ENCODE data around the gene KLHDC10. TPM values are rescaled to one million over a fixed set of nuclear protein-coding genes. Genes with fewer than 3 reads are reported as not detected.

KLHDC10 gene
- total RNA-seq, 1 donor from 2014 or later = 35.3 TPM

DNA sequence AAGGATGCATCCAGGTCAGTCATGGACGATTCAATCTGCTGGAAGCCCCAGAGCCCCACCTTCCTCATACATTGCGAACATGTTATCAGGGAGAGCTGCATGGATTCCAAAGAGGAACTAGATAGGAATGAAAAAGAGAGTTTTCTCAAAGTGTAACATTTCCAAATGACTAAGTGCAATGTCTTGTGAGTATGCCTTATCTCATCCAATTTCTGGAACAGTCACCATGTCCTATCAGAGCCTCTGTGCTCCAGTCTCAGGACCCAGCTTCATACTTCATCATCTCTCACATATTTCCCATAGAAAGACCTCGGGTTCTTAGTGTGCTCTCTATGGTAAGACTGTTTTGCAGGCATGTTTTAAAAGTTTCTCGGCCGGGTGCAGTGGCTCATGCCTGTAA, 45.9 kb upstream of the KLHDC10 start:
- TF ChIP-seq, protein P1, sequence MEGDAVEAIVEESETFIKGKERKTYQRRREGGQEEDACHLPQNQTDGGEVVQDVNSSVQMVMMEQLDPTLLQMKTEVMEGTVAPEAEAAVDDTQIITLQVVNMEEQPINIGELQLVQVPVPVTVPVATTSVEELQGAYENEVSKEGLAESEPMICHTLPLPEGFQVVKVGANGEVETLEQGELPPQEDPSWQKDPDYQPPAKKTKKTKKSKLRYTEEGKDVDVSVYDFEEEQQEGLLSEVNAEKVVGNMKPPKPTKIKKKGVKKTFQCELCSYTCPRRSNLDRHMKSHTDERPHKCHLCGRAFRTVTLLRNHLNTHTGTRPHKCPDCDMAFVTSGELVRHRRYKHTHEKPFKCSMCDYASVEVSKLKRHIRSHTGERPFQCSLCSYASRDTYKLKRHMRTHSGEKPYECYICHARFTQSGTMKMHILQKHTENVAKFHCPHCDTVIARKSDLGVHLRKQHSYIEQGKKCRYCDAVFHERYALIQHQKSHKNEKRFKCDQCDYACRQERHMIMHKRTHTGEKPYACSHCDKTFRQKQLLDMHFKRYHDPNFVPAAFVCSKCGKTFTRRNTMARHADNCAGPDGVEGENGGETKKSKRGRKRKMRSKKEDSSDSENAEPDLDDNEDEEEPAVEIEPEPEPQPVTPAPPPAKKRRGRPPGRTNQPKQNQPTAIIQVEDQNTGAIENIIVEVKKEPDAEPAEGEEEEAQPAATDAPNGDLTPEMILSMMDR (IDR thresholded peaks at IDR 0.05) = no peak
- Mint-ChIP-seq H3K27me3 (ENCODE audit: unreplicated experiment) (no peaks in the 10 kb centered on the region), H3K4me1 (ENCODE audit: unreplicated experiment) (peaks cover 7% of the 10 kb centered on the region), H3K36me3 (ENCODE audit: unreplicated experiment) (peaks cover 44% of the 10 kb centered on the region), H3K9me3 (ENCODE audit: unreplicated experiment) (no peaks in the 10 kb centered on the region), H3K4me3 (ENCODE audit: unreplicated experiment) (no peak overlapping the region), H3K27ac (ENCODE audit: unreplicated experiment) (no peak overlapping the region)
- DNase-seq (ENCODE audit: extremely low spot score, unreplicated experiment) = no peak

DNA sequence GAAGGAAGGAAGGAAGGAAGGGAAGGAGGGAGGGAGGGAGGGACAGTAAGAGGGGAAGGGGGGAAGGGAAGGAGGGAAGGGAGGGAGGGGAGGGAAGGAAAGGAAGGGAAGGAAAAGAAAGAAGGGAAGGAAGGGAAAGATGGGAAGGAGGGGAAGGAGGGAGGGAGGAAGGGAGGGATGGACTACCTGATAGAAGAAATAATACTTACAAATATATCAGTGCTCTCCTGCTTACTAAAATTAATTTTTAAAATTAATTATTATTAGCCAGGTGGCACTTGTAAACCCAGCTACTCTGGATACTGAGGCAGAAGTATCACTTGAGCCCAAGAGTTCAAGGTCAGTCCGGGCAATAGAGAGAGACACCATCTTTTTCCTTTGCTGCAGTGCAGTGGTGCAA, 37.6 kb upstream of the KLHDC10 start:
- H3K4me3 Mint-ChIP-seq (ENCODE audit: unreplicated experiment) = no peak overlapping the region
- DNase-seq (ENCODE audit: extremely low spot score, unreplicated experiment) = no peak
- no peaks in the 10 kb centered on the region for H3K27me3 Mint-ChIP-seq (ENCODE audit: unreplicated experiment)
- no peak overlapping the region for H3K27ac Mint-ChIP-seq (ENCODE audit: unreplicated experiment)
- TF ChIP-seq, protein P1 (IDR thresholded peaks at IDR 0.05) = no peak
- H3K9me3 Mint-ChIP-seq (ENCODE audit: unreplicated experiment) = no peaks in the 10 kb centered on the region
- H3K4me1 Mint-ChIP-seq (ENCODE audit: unreplicated experiment) = no peaks in the 10 kb centered on the region
- H3K36me3 Mint-ChIP-seq (ENCODE audit: unreplicated experiment) = peaks cover 36% of the 10 kb centered on the region

DNA sequence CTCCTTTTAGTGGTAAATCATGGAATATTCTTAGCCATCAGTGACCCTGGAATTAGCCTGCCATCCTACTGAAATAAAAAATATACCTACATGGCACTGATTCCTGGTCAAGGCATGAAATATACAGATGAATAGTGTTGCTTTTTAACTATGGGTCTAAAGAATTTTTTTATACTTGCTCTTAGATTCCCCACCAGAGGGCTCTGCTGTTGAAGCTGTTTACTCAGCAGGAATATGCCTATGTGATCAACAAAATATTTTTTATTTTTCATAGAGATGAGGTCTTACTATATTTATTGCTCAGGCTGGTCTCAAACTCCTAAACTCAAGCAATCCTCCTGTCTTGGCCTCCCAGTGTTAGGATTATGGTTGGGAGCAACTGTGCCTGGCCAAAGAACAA, 32.6 kb upstream of the KLHDC10 start:
- no peaks in the 10 kb centered on the region for H3K27me3 Mint-ChIP-seq (ENCODE audit: unreplicated experiment)
- no peak overlapping the region for H3K4me3 Mint-ChIP-seq (ENCODE audit: unreplicated experiment)

DNA sequence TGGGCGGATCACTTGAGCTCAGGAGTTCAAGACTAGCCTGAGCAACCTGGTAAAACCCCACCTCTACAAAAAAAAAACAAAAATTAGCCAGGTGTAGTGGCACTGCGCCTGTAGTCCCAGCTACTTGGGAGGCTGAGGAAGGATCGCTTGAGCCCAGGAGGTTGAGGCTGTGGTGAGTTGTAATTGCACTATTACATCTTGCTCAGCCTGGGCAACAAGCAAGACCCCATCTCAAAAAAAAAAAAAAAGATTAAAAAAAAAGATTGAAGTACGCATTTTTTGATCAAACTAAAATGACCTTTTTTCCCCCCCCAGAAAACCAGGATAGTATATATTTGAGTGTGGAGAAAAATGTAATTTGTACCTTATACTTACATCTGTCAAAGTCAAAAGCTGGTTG, 29.8 kb upstream of the KLHDC10 start:
- Mint-ChIP-seq H3K4me1 (ENCODE audit: unreplicated experiment) (no peaks in the 10 kb centered on the region), H3K36me3 (ENCODE audit: unreplicated experiment) (peaks cover 33% of the 10 kb centered on the region), H3K27ac (ENCODE audit: unreplicated experiment) (no peak overlapping the region), H3K27me3 (ENCODE audit: unreplicated experiment) (no peaks in the 10 kb centered on the region), H3K9me3 (ENCODE audit: unreplicated experiment) (no peaks in the 10 kb centered on the region), H3K4me3 (ENCODE audit: unreplicated experiment) (no peak overlapping the region)
- TF ChIP-seq, protein P1 (IDR thresholded peaks at IDR 0.05) = no peak
- no peak for DNase-seq (ENCODE audit: extremely low spot score, unreplicated experiment)

More for the DNA sequence above, 32.6 kb upstream of the KLHDC10 start:
- Mint-ChIP-seq H3K4me1 (ENCODE audit: unreplicated experiment) (no peaks in the 10 kb centered on the region), H3K36me3 (ENCODE audit: unreplicated experiment) (peaks cover 28% of the 10 kb centered on the region), H3K9me3 (ENCODE audit: unreplicated experiment) (no peaks in the 10 kb centered on the region), H3K27ac (ENCODE audit: unreplicated experiment) (no peak overlapping the region)
- no peak for DNase-seq (ENCODE audit: extremely low spot score, unreplicated experiment)
- TF ChIP-seq, protein P1 (IDR thresholded peaks at IDR 0.05) = peak; percentile 50

DNA sequence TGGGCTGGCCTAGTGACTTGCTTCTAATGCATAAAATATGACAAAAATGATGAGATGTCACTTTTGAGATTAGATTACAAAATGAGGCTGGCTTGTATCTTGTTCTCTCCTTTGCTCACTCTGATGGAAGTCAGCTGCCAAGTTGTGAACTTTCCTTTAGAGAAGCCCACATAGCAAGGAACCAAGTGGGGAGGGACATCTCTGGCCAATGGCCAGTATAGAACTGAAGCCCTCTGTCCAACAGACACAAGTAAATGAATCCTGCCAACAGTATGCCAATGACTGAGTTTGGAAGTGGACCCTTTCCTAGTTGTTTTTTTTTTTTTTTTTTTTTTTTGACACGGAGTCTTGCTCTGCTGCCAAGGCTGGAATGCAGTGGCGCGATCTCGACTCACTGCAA, 22.5 kb upstream of the KLHDC10 start:
- no peak for DNase-seq (ENCODE audit: extremely low spot score, unreplicated experiment)
- Mint-ChIP-seq H3K27me3 (ENCODE audit: unreplicated experiment) (no peaks in the 10 kb centered on the region), H3K9me3 (ENCODE audit: unreplicated experiment) (no peaks in the 10 kb centered on the region), H3K36me3 (ENCODE audit: unreplicated experiment) (peaks cover 11% of the 10 kb centered on the region), H3K4me3 (ENCODE audit: unreplicated experiment) (no peak overlapping the region), H3K27ac (ENCODE audit: unreplicated experiment) (no peak overlapping the region), H3K4me1 (ENCODE audit: unreplicated experiment) (peaks cover 12% of the 10 kb centered on the region)
- TF ChIP-seq, protein P1 (IDR thresholded peaks at IDR 0.05) = no peak
